Esophagus (tissue), 2 donors: ENCODE results near the gene MRTFB. TPM values are rescaled to one million over a fixed set of nuclear protein-coding genes. Genes with fewer than 3 reads are reported as not detected.

Source experiments
- H3K27ac ChIP-seq, 2 donors: one replicate each; pipeline ENCODE4 v1.5.1; 2013; ENCODE audit warnings: low read depth in 2 of 2, mild to moderate bottlenecking in 2 of 2, inconsistent platforms in 1 of 2, low read length in 1 of 2, moderate library complexity in 1 of 2
- H3K27me3 ChIP-seq, 2 donors: one replicate each; pipeline ENCODE4 v1.6.1; 2013; ENCODE audit warnings: low read length in 2 of 2, control low read depth in 1 of 2, mild to moderate bottlenecking in 1 of 2; ENCODE audit not compliant: insufficient read depth in 2 of 2, control insufficient read depth in 1 of 2
- H3K36me3 ChIP-seq, 2 donors: one replicate each; pipeline ENCODE4 v1.6.1; 2013; ENCODE audit warnings: low read length in 1 of 2; ENCODE audit not compliant: control insufficient read depth in 2 of 2, insufficient read depth in 2 of 2
- H3K4me1 ChIP-seq, 2 donors: one replicate each; pipeline ENCODE4 v1.6.1; 2013; ENCODE audit warnings: low read length in 1 of 2; ENCODE audit not compliant: control insufficient read depth in 2 of 2, insufficient read depth in 2 of 2
- H3K4me3 ChIP-seq, 2 donors: one replicate each; pipeline ENCODE4 v1.5.1; 2013; ENCODE audit warnings: low read length in 2 of 2, mild to moderate bottlenecking in 2 of 2, low read depth in 1 of 2, moderate library complexity in 1 of 2
- H3K9me3 ChIP-seq, 2 donors: one replicate each; pipeline ENCODE4 v1.6.1; 2013; ENCODE audit warnings: mild to moderate bottlenecking in 2 of 2, low read depth in 1 of 2, low read length in 1 of 2, moderate library complexity in 1 of 2; ENCODE audit not compliant: control insufficient read depth in 2 of 2, insufficient read depth in 1 of 2
- WGBS, 2 donors: extraction: QIAGEN DNeasy Blood & Tissue Kit; methylation state at CpG; one replicate each; pipeline ENCODE4 v1.1.7; 2013; 5-methylcytosine and 5-hydroxymethylcytosine counted together
- polyA plus RNA-seq, 2 donors: library from polyadenylated mRNA; stranded (reverse); fragments of 200-250 nt; gene quantifications; one replicate each; pipeline ENCODE4 v1.2.3, GENCODE V29; 2013
- donor health status: healthy with polysubstance abuse.
- donor health status: Bipolar disorder and iron deficiency.

The MRTFB gene
- polyA plus RNA-seq, 2 donors, result 5.4 to 7.1 TPM

- Histone ChIP-seq H3K27ac (no peak overlapping the region), H3K9me3 (no peaks in the 10 kb centered on the region), H3K4me3 (no peak overlapping the region), H3K36me3 (no peaks in the 10 kb centered on the region), H3K27me3 (no peaks in the 10 kb centered on the region), H3K4me1 (no peaks in the 10 kb centered on the region)
- WGBS, 2 donors, result 95 to 98% methylated on average over 1 of the region's 1 CpG
Observed at GRCh38 chr16:14061732-14062259, 9.3 kb upstream of the MRTFB start.

- WGBS, 2 donors, result 91 to 92% methylated on average over 7 of the region's 7 CpGs
- no peaks in the 10 kb centered on the region for H3K36me3 ChIP-seq
- no peaks in the 10 kb centered on the region for H3K4me1 ChIP-seq
- no peak overlapping the region for H3K27ac ChIP-seq
- no peak overlapping the region for H3K4me3 ChIP-seq
- no peaks in the 10 kb centered on the region for H3K9me3 ChIP-seq
- no peaks in the 10 kb centered on the region for H3K27me3 ChIP-seq
Observed at GRCh38 chr16:14062261-14062660, 8.9 kb upstream of the MRTFB start.

- H3K9me3 ChIP-seq, result no peaks in the 10 kb centered on the region
- WGBS, 2 donors, result 92 to 95% methylated on average over 6 of the region's 6 CpGs
- H3K36me3 ChIP-seq, result no peaks in the 10 kb centered on the region
- no peaks in the 10 kb centered on the region for H3K27me3 ChIP-seq
- no peak overlapping the region for H3K4me3 ChIP-seq
- H3K4me1 ChIP-seq, result no peaks in the 10 kb centered on the region
- no peak overlapping the region for H3K27ac ChIP-seq
Observed at GRCh38 chr16:14063618-14064581, 7.2 kb upstream of the MRTFB start.

- peaks cover 5 to 7% of the 10 kb centered on the region in 2 donors for H3K4me1 ChIP-seq
- no peaks in the 10 kb centered on the region for H3K36me3 ChIP-seq
- WGBS, 2 donors, result 68 to 80% methylated on average over 4 of the region's 4 CpGs
- no peak overlapping the region for H3K27ac ChIP-seq
- no peaks in the 10 kb centered on the region for H3K9me3 ChIP-seq
- H3K4me3 ChIP-seq, result no peak overlapping the region
- no peaks in the 10 kb centered on the region for H3K27me3 ChIP-seq
Observed at GRCh38 chr16:14069818-14070217, 1.3 kb upstream of the MRTFB start.

- no peaks in the 10 kb centered on the region for H3K36me3 ChIP-seq
- WGBS, 2 donors, result 66 to 73% methylated on average over 4 of the region's 4 CpGs
- no peaks in the 10 kb centered on the region for H3K27me3 ChIP-seq
- H3K4me3 ChIP-seq, result peak overlapping the region; percentile 79 to 90
- peak overlapping the region; percentile 84 to 87 for H3K27ac ChIP-seq
- no peaks in the 10 kb centered on the region for H3K9me3 ChIP-seq
- peaks cover 5 to 7% of the 10 kb centered on the region in 2 donors for H3K4me1 ChIP-seq
Observed at GRCh38 chr16:14070555-14070876, 603 bp upstream of the MRTFB start.

- 0 to 1% methylated on average over 30 to 32 of the region's 32 CpGs for WGBS, 2 donors
- Histone ChIP-seq H3K4me3 (peak overlapping the region; percentile 79 to 90), H3K4me1 (peaks cover 5 to 7% of the 10 kb centered on the region in 2 donors), H3K27me3 (no peaks in the 10 kb centered on the region), H3K27ac (peak overlapping the region; percentile 84 to 87), H3K9me3 (no peaks in the 10 kb centered on the region), H3K36me3 (no peaks in the 10 kb centered on the region)
Observed at GRCh38 chr16:14071576-14072271, 605 bp downstream of the MRTFB start.

- peak overlapping the region in 1 of 2 donors; percentile 90 for H3K4me3 ChIP-seq
- no peaks in the 10 kb centered on the region for H3K27me3 ChIP-seq
- WGBS, 2 donors, result 86 to 93% methylated on average over 6 of the region's 6 CpGs
- no peak overlapping the region for H3K27ac ChIP-seq
- H3K4me1 ChIP-seq, result peaks cover 5 to 7% of the 10 kb centered on the region in 2 donors
- no peaks in the 10 kb centered on the region for H3K36me3 ChIP-seq
- H3K9me3 ChIP-seq, result no peaks in the 10 kb centered on the region
Observed at GRCh38 chr16:14072360-14072759, 1.2 kb downstream of the MRTFB start.

GRCh38 chr16:14074544-14074943 is 3.4 kb downstream of the MRTFB start:
- H3K4me1 ChIP-seq, result peaks cover 7% of the 10 kb centered on the region in 2 donors
- WGBS, 2 donors, result 36 to 47% methylated on average over 1 of the region's 1 CpG
- no peak overlapping the region for H3K27ac ChIP-seq
- no peak overlapping the region for H3K4me3 ChIP-seq
- H3K9me3 ChIP-seq, result no peaks in the 10 kb centered on the region
- no peaks in the 10 kb centered on the region for H3K36me3 ChIP-seq
- no peaks in the 10 kb centered on the region for H3K27me3 ChIP-seq

- 64 to 65% methylated on average over 2 of the region's 2 CpGs for WGBS, 2 donors
- peaks cover 0 to 2% of the 10 kb centered on the region in 2 donors for H3K4me1 ChIP-seq
Observed at GRCh38 chr16:14077918-14078317, 6.8 kb downstream of the MRTFB start.

More at GRCh38 chr16:14077918-14078317, 6.8 kb downstream of the MRTFB start:
- Histone ChIP-seq H3K36me3 (no peaks in the 10 kb centered on the region), H3K27me3 (no peaks in the 10 kb centered on the region), H3K9me3 (no peaks in the 10 kb centered on the region), H3K27ac (no peak overlapping the region), H3K4me3 (no peak overlapping the region)
